Activated naive CD4-positive, alpha-beta T cell treated with anti-CD3 and anti-CD28 coated beads, Interleukin-2, amount 50 U/mL, for 72 hours (primary cell): ENCODE data around the gene GIPC1. TPM values are rescaled to one million over a fixed set of nuclear protein-coding genes. Genes with fewer than 3 reads are reported as not detected.

Experiments used
- ATAC-seq, 2 donors: fragments of 150-1000 bp; cut with Tn5 transposase; 2 replicates each; pipeline ENCODE4 v1.10.0; 2021; ENCODE audit warnings: mild to moderate bottlenecking in 2 of 2, moderate library complexity in 2 of 2
- DNase-seq, 2 donors: peaks; one replicate each; pipeline ENCODE4 v3.0.0; 2021 to 2022; ENCODE audit warnings: low spot score in 2 of 2
- H3K27ac Mint-ChIP-seq, 2 donors: one replicate each; pipeline ENCODE4 v1.8.0; 2022; ENCODE audit warnings: mild to moderate bottlenecking in 2 of 2, mixed read lengths in 2 of 2
- H3K36me3 Mint-ChIP-seq, 2 donors: one replicate each; pipeline ENCODE4 v1.8.0; 2022; ENCODE audit warnings: mixed read lengths in 2 of 2
- H3K9me3 Mint-ChIP-seq, 2 donors: one replicate each; pipeline ENCODE4 v1.8.0; 2022; ENCODE audit warnings: mixed read lengths in 2 of 2
- total RNA-seq, 2 donors: library from RNA; stranded (reverse); gene quantifications; one replicate each; pipeline ENCODE4 v1.2.3, GENCODE V29; 2022

Gene GIPC1
- total RNA-seq, 2 donors from 2014 or later, result 24.8 to 33.3 TPM

- Mint-ChIP-seq H3K9me3 (no peaks in the 10 kb centered on the region), H3K27ac (no peak overlapping the region), H3K36me3 (peaks cover 0 to 5% of the 10 kb centered on the region in 2 donors)
- ATAC-seq, result no peak
- DNase-seq, result no peak
These were observed 29.8 kb upstream of the GIPC1 start for GRCh38 chr19:14525729-14526128.

GRCh38 chr19:14520543-14520942 is 24.6 kb upstream of the GIPC1 start:
- no peak for ATAC-seq

GRCh38 chr19:14519860-14520407 is 24.0 kb upstream of the GIPC1 start:
- no peak for DNase-seq
- Mint-ChIP-seq H3K27ac (peak overlapping the region; percentile 95 to 98), H3K9me3 (no peaks in the 10 kb centered on the region), H3K36me3 (peaks cover 31 to 37% of the 10 kb centered on the region in 2 donors)
- peak in 1 of 2 donors; percentile 28 for ATAC-seq

More at GRCh38 chr19:14520543-14520942, 24.6 kb upstream of the GIPC1 start:
- no peak for DNase-seq
- H3K36me3 Mint-ChIP-seq, result peaks cover 25 to 31% of the 10 kb centered on the region in 2 donors
- H3K27ac Mint-ChIP-seq, result peak overlapping the region; percentile 95 to 98
- no peaks in the 10 kb centered on the region for H3K9me3 Mint-ChIP-seq

- Mint-ChIP-seq H3K36me3 (peaks cover 37 to 43% of the 10 kb centered on the region in 2 donors), H3K27ac (peak overlapping the region; percentile 95 to 98), H3K9me3 (no peaks in the 10 kb centered on the region)
- ATAC-seq, result no peak
- DNase-seq, result no peak
These were observed 23.4 kb upstream of the GIPC1 start for GRCh38 chr19:14519245-14519859.

- DNase-seq, result peak; percentile 74 to 88
- peaks cover 37 to 43% of the 10 kb centered on the region in 2 donors for H3K36me3 Mint-ChIP-seq
- peak; percentile 64 to 74 for ATAC-seq
These were observed 22.0 kb upstream of the GIPC1 start, which contains the start of gene DNAJB1 for GRCh38 chr19:14517840-14518505. DNAJB1 (minus strand) TSS chr19:14518397; CDS start chr19:14518349, 48 bp downstream.

GRCh38 chr19:14517446-14517839 is 21.5 kb upstream of the GIPC1 start:
- ATAC-seq, result no peak
- Mint-ChIP-seq H3K36me3 (peaks cover 37 to 43% of the 10 kb centered on the region in 2 donors), H3K9me3 (no peaks in the 10 kb centered on the region), H3K27ac (peak overlapping the region; percentile 95 to 99)
- no peak for DNase-seq

More at GRCh38 chr19:14517840-14518505, 22.0 kb upstream of the GIPC1 start, which contains the start of gene DNAJB1:
- Mint-ChIP-seq H3K9me3 (no peaks in the 10 kb centered on the region), H3K27ac (peak within 1 kb of the TSS; percentile 95 to 99)

- Mint-ChIP-seq H3K9me3 (no peaks in the 10 kb centered on the region), H3K36me3 (peaks cover 37 to 43% of the 10 kb centered on the region in 2 donors), H3K27ac (peak overlapping the region; percentile 95 to 99)
- no peak for DNase-seq
- ATAC-seq, result no peak
These were observed 21.0 kb upstream of the GIPC1 start for GRCh38 chr19:14516746-14517438.

- DNase-seq, result no peak
- Mint-ChIP-seq H3K9me3 (no peaks in the 10 kb centered on the region), H3K36me3 (peaks cover 37 to 43% of the 10 kb centered on the region in 2 donors), H3K27ac (peak overlapping the region; percentile 95 to 99)
- no peak for ATAC-seq
These were observed 20.2 kb upstream of the GIPC1 start for GRCh38 chr19:14516048-14516534.

GRCh38 chr19:14515501-14516047 is 19.6 kb upstream of the GIPC1 start:
- H3K36me3 Mint-ChIP-seq, result peaks cover 37 to 43% of the 10 kb centered on the region in 2 donors
- peak overlapping the region; percentile 75 to 99 for H3K27ac Mint-ChIP-seq
- no peak for DNase-seq
- no peaks in the 10 kb centered on the region for H3K9me3 Mint-ChIP-seq
- no peak for ATAC-seq

GRCh38 chr19:14514215-14514863 is 18.4 kb upstream of the GIPC1 start:
- no peak for DNase-seq
- H3K27ac Mint-ChIP-seq, result peak overlapping the region; percentile 75 to 89
- peaks cover 31 to 36% of the 10 kb centered on the region in 2 donors for H3K36me3 Mint-ChIP-seq
- ATAC-seq, result no peak
- no peaks in the 10 kb centered on the region for H3K9me3 Mint-ChIP-seq

- H3K27ac Mint-ChIP-seq, result peak overlapping the region in 1 of 2 donors; percentile 72
- no peak for ATAC-seq
- H3K36me3 Mint-ChIP-seq, result peaks cover 30 to 31% of the 10 kb centered on the region in 2 donors
- H3K9me3 Mint-ChIP-seq, result no peaks in the 10 kb centered on the region
- DNase-seq, result no peak
These were observed 16.6 kb upstream of the GIPC1 start for GRCh38 chr19:14512406-14512961.

GRCh38 chr19:14511229-14511593 is 15.3 kb upstream of the GIPC1 start:
- DNase-seq (no peak), ATAC-seq (no peak)
- Mint-ChIP-seq H3K27ac (peak overlapping the region in 1 of 2 donors; percentile 88), H3K9me3 (no peaks in the 10 kb centered on the region), H3K36me3 (peaks cover 18 to 19% of the 10 kb centered on the region in 2 donors)

GRCh38 chr19:14510311-14511228 is 14.6 kb upstream of the GIPC1 start:
- Mint-ChIP-seq H3K9me3 (no peaks in the 10 kb centered on the region), H3K36me3 (peaks cover 12 to 13% of the 10 kb centered on the region in 2 donors), H3K27ac (peak overlapping the region; percentile 39 to 88)
- DNase-seq, result no peak
- peak; percentile 8 to 13 for ATAC-seq

- Mint-ChIP-seq H3K36me3 (no peaks in the 10 kb centered on the region), H3K27ac (peak overlapping the region; percentile 82 to 87), H3K9me3 (no peaks in the 10 kb centered on the region)
- DNase-seq (no peak), ATAC-seq (no peak)
These were observed 12.0 kb upstream of the GIPC1 start for GRCh38 chr19:14507704-14508542.
